K562 (cell line): ENCODE results near the gene RNF213. TPM values are rescaled to one million over a fixed set of nuclear protein-coding genes. Genes with fewer than 3 reads are reported as not detected.
A peak's percentile ranks its signal among the peaks of the same experiment; 100 is the strongest.

ENCODE experiments used
- ATF7 ChIP-seq: fragments of 450-650 bp; IDR thresholded peaks from 2 replicates; pipeline ENCODE4 v1.7.1; 2014; ENCODE audit warnings: mild to moderate bottlenecking, moderate library complexity
- CBFA2T3 ChIP-seq: fragments of 450-650 bp; IDR thresholded peaks from 2 replicates; pipeline ENCODE4 v1.6.1; 2017
- CTCF ChIP-seq, 3 experiments: IDR thresholded peaks in 2 of 3; conservative IDR thresholded peaks in 1 of 3; 2 replicates each; pipeline ENCODE4 v1.5.1; 2011 to 2012; ENCODE audit warnings: low read length in 3 of 3, mild to moderate bottlenecking in 3 of 3, control low read depth in 2 of 3, improper control_type of control experiment in 1 of 3, inconsistent platforms in 1 of 3, low read depth in 1 of 3, mixed read lengths in 1 of 3, moderate library complexity in 1 of 3; ENCODE audit not compliant: insufficient read depth in 2 of 3
- FOS ChIP-seq: IDR thresholded peaks from 3 replicates; pipeline ENCODE4 v1.6.1; 2011; ENCODE audit not compliant: insufficient read length; ENCODE audit errors: extremely low read depth
- FOXA1 ChIP-seq: fragments of 450-650 bp; IDR thresholded peaks from 2 replicates; pipeline ENCODE4 v1.6.1; 2016; ENCODE audit warnings: mild to moderate bottlenecking, borderline replicate concordance
- GABPB1 ChIP-seq: sonication (generic); formaldehyde crosslinking; IDR thresholded peaks from 2 replicates; pipeline ENCODE4 v1.8.0; 2022; ENCODE audit warnings: mild to moderate bottlenecking, missing genetic modification reagents
- HMGXB4 ChIP-seq: sonication (generic); formaldehyde crosslinking; IDR thresholded peaks from 2 replicates; pipeline ENCODE4 v1.8.1; 2023; ENCODE audit warnings: mild to moderate bottlenecking, missing genetic modification reagents
- JUND ChIP-seq, 2 experiments: IDR thresholded peaks; 2 replicates in 1 of 2; 3 replicates in 1 of 2; pipeline ENCODE4 v1.6.1; 2011; ENCODE audit warnings: borderline replicate concordance in 2 of 2, low read depth in 2 of 2, low read length in 2 of 2, improper control_type of control experiment in 1 of 2, missing biosample characterization in 1 of 2, missing genetic modification characterization in 1 of 2, missing genetic modification reagents in 1 of 2
- NR0B1 ChIP-seq: fragments of 450-650 bp; IDR thresholded peaks from one replicate; pipeline ENCODE4 v1.6.1; 2018; ENCODE audit warnings: mild to moderate bottlenecking, moderate library complexity; ENCODE audit not compliant: partially characterized antibody
- NRF1 ChIP-seq, 2 experiments: fragments of 450-650 bp; IDR thresholded peaks in 1 of 2; conservative IDR thresholded peaks in 1 of 2; 2 replicates each; pipeline ENCODE4 v1.6.1; 2014; ENCODE audit warnings: mild to moderate bottlenecking in 2 of 2
- NUFIP1 ChIP-seq: fragments of 450-650 bp; IDR thresholded peaks from 2 replicates; pipeline ENCODE4 v1.6.1; 2018; ENCODE audit not compliant: partially characterized antibody
- PML ChIP-seq: IDR thresholded peaks from 2 replicates; pipeline ENCODE4 v1.6.1; 2012; ENCODE audit warnings: low read length, inconsistent platforms
- SNAPC5 ChIP-seq: fragments of 250-450 bp; sonication (Bioruptor Pico); IDR thresholded peaks from 2 replicates; pipeline ENCODE4 v1.8.0; 2021; ENCODE audit warnings: moderate library complexity, mild to moderate bottlenecking, inconsistent platforms
- TEAD4 ChIP-seq, 2 experiments: sonication (generic) in 1 of 2; formaldehyde crosslinking in 1 of 2; IDR thresholded peaks; 2 replicates each; pipeline versions ENCODE4 v1.6.1 to v1.8.0; 2012 to 2022; ENCODE audit warnings: borderline replicate concordance in 1 of 2, inconsistent platforms in 1 of 2, low read length in 1 of 2, mild to moderate bottlenecking in 1 of 2, missing genetic modification reagents in 1 of 2
- XRCC4 ChIP-seq: IDR thresholded peaks from one replicate; pipeline ENCODE4 v1.6.1; 2011; ENCODE audit not compliant: insufficient read depth, insufficient read length; ENCODE audit errors: extremely low read depth
- ZNF395 ChIP-seq: fragments of 200-800 bp; sonication (Bioruptor generic); IDR thresholded peaks from 2 replicates; pipeline ENCODE4 v1.6.1; 2017; ENCODE audit warnings: missing genetic modification characterization, missing compliant biosample characterization
- polyA plus RNA-seq, 8 experiments: library from polyadenylated mRNA; depleted of rRNA in 4 of 8; stranded (reverse) in 5 of 8; unstranded in 3 of 8; fragments of >200 nt; fragmentation: Nextera tagmentation in 2 of 8; fragmentation: Illumina TruSeq in 1 of 8; extraction: Ambion mirVana in 2 of 8; extraction: Trizol in 1 of 8; gene quantifications; 2 replicates each; pipeline versions ENCODE4 v1.2.1 to v1.2.3, GENCODE V29; 2011 to 2014; ENCODE audit warnings: inconsistent platforms in 1 of 8, missing spikeins in 1 of 8
- total RNA-seq, 7 experiments: library from RNA; depleted of rRNA in 6 of 7; stranded (reverse); fragments of >200 nt in 6 of 7; fragmentation: Illumina TruSeq in 2 of 7; extraction: Trizol in 2 of 7; gene quantifications; 2 replicates each; pipeline versions ENCODE4 v1.2.1 to v1.2.3, GENCODE V29; 2011 to 2021; ENCODE audit warnings: low replicate concordance in 1 of 7
- TF ChIP-seq, protein P1 (sequence below): fragments of 450-650 bp; formaldehyde crosslinking; conservative IDR thresholded peaks from 2 replicates; pipeline ENCODE4 v1.4.0; 2022; ENCODE audit warnings: mild to moderate bottlenecking, missing genetic modification characterization
- TF ChIP-seq, protein P2 (sequence below): sonication (generic); formaldehyde crosslinking; IDR thresholded peaks from 2 replicates; pipeline ENCODE4 v1.8.1; 2023; ENCODE audit warnings: mild to moderate bottlenecking, missing genetic modification reagents

RNF213 gene
- total and polyA plus RNA-seq, 9 of the 15 experiments (the other 6 are each of a cell fraction or from before 2014, with no cell fraction given), result 5.3 to 33.6 (median 17.9) TPM

DNA sequence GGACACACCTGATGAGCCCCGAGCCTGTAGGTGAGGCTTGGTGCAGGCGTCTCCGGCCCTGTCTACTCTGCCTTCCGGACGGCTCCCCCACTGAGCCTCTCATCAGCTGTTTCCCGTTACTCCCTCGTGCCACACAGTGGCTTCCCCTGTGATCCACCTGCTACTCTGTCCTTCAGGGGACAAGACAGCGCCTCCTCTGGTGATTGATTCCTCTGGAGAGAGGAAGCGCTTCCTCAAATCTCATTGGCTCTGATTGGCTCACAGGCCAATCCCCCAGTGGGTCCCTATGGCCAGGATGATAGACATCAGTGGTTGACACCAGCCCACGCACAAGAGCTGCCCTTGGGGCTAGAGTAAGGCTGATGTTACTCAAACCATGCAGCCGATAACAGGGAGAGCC is 24.0 kb downstream of the RNF213 start (continued):
- no peak for TF ChIP-seq FOXA1
- TF ChIP-seq NR0B1, result no peak
- TF ChIP-seq, protein P1, sequence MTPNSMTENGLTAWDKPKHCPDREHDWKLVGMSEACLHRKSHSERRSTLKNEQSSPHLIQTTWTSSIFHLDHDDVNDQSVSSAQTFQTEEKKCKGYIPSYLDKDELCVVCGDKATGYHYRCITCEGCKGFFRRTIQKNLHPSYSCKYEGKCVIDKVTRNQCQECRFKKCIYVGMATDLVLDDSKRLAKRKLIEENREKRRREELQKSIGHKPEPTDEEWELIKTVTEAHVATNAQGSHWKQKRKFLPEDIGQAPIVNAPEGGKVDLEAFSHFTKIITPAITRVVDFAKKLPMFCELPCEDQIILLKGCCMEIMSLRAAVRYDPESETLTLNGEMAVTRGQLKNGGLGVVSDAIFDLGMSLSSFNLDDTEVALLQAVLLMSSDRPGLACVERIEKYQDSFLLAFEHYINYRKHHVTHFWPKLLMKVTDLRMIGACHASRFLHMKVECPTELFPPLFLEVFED (CRISPR knock-in tag), result no peak
- no peak for TF ChIP-seq TEAD4 (IDR thresholded peaks at IDR 0.05; ENCODE audit: low read length)
- no peak for TF ChIP-seq TEAD4 (CRISPR knock-in tag; IDR thresholded peaks at IDR 0.05; ENCODE audit: borderline replicate concordance)
- no peak for TF ChIP-seq NUFIP1
- peak; percentile 57; the same call in 1 of the 2 replicates for TF ChIP-seq JUND (IDR thresholded peaks at IDR 0.05; ENCODE audit: borderline replicate concordance, low read depth, low read length)
- no peak for TF ChIP-seq JUND (tag; IDR thresholded peaks at IDR 0.05; ENCODE audit: borderline replicate concordance, low read depth, low read length)
- no peak for TF ChIP-seq SNAPC5 (CRISPR knock-in tag)
- TF ChIP-seq XRCC4, result no peak
- peak; percentile 19 to 29; a peak in 1 of 4 replicates for TF ChIP-seq NRF1 (conservative IDR thresholded peaks at IDR 0.05 in 1 of 2, IDR thresholded peaks at IDR 0.05 in 1 of 2)
- TF ChIP-seq ZNF395 (CRISPR knock-in tag), result no peak
- TF ChIP-seq FOS, result no peak
- TF ChIP-seq HMGXB4 (CRISPR knock-in tag), result no peak
- TF ChIP-seq ATF7, result peak; percentile 36; the same call in 1 of the 2 replicates
- no peak for TF ChIP-seq CBFA2T3
- no peak for TF ChIP-seq PML
- peak; percentile 74 to 91 (median 87) for TF ChIP-seq CTCF (IDR thresholded peaks at IDR 0.05 in 2 of 3, conservative IDR thresholded peaks at IDR 0.05 in 1 of 3; ENCODE audit: insufficient read depth in 2 of 3, low read depth in 1 of 3, low read length in 3 of 3)
- TF ChIP-seq GABPB1 (CRISPR knock-in tag), result peak; percentile 48; the same call in 1 of the 2 replicates
- TF ChIP-seq, protein P2, sequence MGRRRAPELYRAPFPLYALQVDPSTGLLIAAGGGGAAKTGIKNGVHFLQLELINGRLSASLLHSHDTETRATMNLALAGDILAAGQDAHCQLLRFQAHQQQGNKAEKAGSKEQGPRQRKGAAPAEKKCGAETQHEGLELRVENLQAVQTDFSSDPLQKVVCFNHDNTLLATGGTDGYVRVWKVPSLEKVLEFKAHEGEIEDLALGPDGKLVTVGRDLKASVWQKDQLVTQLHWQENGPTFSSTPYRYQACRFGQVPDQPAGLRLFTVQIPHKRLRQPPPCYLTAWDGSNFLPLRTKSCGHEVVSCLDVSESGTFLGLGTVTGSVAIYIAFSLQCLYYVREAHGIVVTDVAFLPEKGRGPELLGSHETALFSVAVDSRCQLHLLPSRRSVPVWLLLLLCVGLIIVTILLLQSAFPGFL, result no peak
